H1 (cell line): ENCODE results near the gene TMEM120B. TPM values are rescaled to one million over a fixed set of nuclear protein-coding genes. Genes with fewer than 3 reads are reported as not detected.

ENCODE experiments used
- CTCF ChIA-PET: fragments of 300-600 bp; sonication (Branson Sonifier 250); formaldehyde crosslinking; loops from one replicate; lab custom pipeline; 2021; ENCODE audit not compliant: partially characterized antibody; lab: Charles Lee
- POLR2A ChIA-PET: fragments of 300-600 bp; sonication (Branson Sonifier 250); formaldehyde crosslinking; loops from one replicate; lab custom pipeline; 2021; ENCODE audit warnings: inconsistent platforms; ENCODE audit not compliant: partially characterized antibody; lab: Charles Lee
- DNase-seq, 2 experiments: peaks; one replicate each; pipeline versions ENCODE4 v3.0.0 to v3.0.0-alpha.2; 2010 to 2022; ENCODE audit warnings: low spot score in 2 of 2, low read depth in 1 of 2, mixed read lengths in 1 of 2
- FAIRE-seq: peaks from 2 replicates; lab custom pipeline; 2011; peaks lifted over from hg19 to GRCh38; lab: Jason Lieb, UNC
- H2AFZ ChIP-seq: 2 replicates; pipeline ENCODE4 v1.8.1; 2012; ENCODE audit warnings: low read length, inconsistent platforms
- H2AK5ac ChIP-seq: 2 replicates; pipeline ENCODE4 v1.6.1; 2013; ENCODE audit warnings: low read depth, low read length
- H2BK120ac ChIP-seq: replicated peaks from 2 replicates; pipeline ENCODE3; 2013; ENCODE audit warnings: low read depth, low read length, inconsistent platforms
- H2BK12ac ChIP-seq: 2 replicates; pipeline ENCODE4 v1.6.1; 2013; ENCODE audit warnings: low read depth, low read length
- H2BK15ac ChIP-seq: 2 replicates; pipeline ENCODE4 v1.6.1; 2013; ENCODE audit warnings: low read length
- H2BK20ac ChIP-seq: 2 replicates; pipeline ENCODE4 v1.6.1; 2013; ENCODE audit warnings: low read length
- H2BK5ac ChIP-seq: 2 replicates; pipeline ENCODE4 v1.6.1; 2013; ENCODE audit warnings: low read depth, low read length
- H3K14ac ChIP-seq: 2 replicates; pipeline ENCODE4 v1.6.1; 2013; ENCODE audit warnings: inconsistent platforms; ENCODE audit not compliant: insufficient read length
- H3K18ac ChIP-seq: 2 replicates; pipeline ENCODE4 v1.6.1; 2013; ENCODE audit warnings: low read length; ENCODE audit errors: extremely low read depth
- H3K23ac ChIP-seq: 2 replicates; pipeline ENCODE4 v1.6.1; 2013; ENCODE audit warnings: inconsistent platforms; ENCODE audit not compliant: insufficient read length
- H3K23me2 ChIP-seq: 2 replicates; pipeline ENCODE4 v1.6.1; 2013; ENCODE audit warnings: low read depth, low read length
- H3K27ac ChIP-seq: 2 replicates; pipeline ENCODE4 v1.6.1; 2011; ENCODE audit warnings: low read depth, low read length, inconsistent platforms
- H3K27me3 ChIP-seq, 4 experiments: replicated peaks in 1 of 4; 1 replicate in 1 of 4; 2 replicates in 3 of 4; pipeline versions ENCODE4 v1.6.1 to v1.8.1; 2011 to 2013; ENCODE audit warnings: low read length in 3 of 4, mild to moderate bottlenecking in 3 of 4, inconsistent platforms in 2 of 4, mixed read lengths in 2 of 4, moderate library complexity in 1 of 4; ENCODE audit not compliant: control insufficient read depth in 3 of 4, insufficient read depth in 3 of 4; ENCODE audit errors: extremely low read depth in 1 of 4
- H3K36me3 ChIP-seq, 4 experiments: 2 replicates each; pipeline versions ENCODE4 v1.6.1 to v1.8.1; 2011 to 2013; ENCODE audit warnings: mild to moderate bottlenecking in 4 of 4, low read length in 3 of 4, moderate library complexity in 2 of 4, control low read depth in 1 of 4, inconsistent platforms in 1 of 4; ENCODE audit not compliant: insufficient read depth in 4 of 4, control insufficient read depth in 2 of 4
- H3K4ac ChIP-seq: replicated peaks from 2 replicates; pipeline ENCODE3; 2013; ENCODE audit warnings: low read length, low read depth, mixed read lengths, inconsistent platforms; ENCODE audit not compliant: insufficient read length
- H3K4me1 ChIP-seq, 4 experiments: replicated peaks in 1 of 4; 1 replicate in 1 of 4; 2 replicates in 3 of 4; pipeline versions ENCODE4 v1.6.1 to v1.8.1; 2011 to 2013; ENCODE audit warnings: low read length in 3 of 4, inconsistent platforms in 2 of 4, mixed read lengths in 1 of 4; ENCODE audit not compliant: insufficient read depth in 4 of 4, control insufficient read depth in 3 of 4
- H3K4me2 ChIP-seq, 2 experiments: 2 replicates each; pipeline versions ENCODE4 v1.6.1 to v1.8.1; 2011 to 2013; ENCODE audit warnings: low read depth in 2 of 2, low read length in 2 of 2, control low read depth in 1 of 2, inconsistent platforms in 1 of 2, mild to moderate bottlenecking in 1 of 2; ENCODE audit not compliant: insufficient read depth in 1 of 2
- H3K4me3 ChIP-seq, 4 experiments: fragments of 200-600, 300-600 bp in 1 of 4; sonication (generic), shearing (Covaris generic), sonication (Bioruptor Twin) in 1 of 4; 2 replicates each; pipeline versions ENCODE4 v1.5.1 to v1.8.1; 2011 to 2016; ENCODE audit warnings: low read length in 4 of 4, low read depth in 3 of 4, control low read depth in 2 of 4, inconsistent platforms in 2 of 4, mild to moderate bottlenecking in 2 of 4, mixed read lengths in 1 of 4, moderate library complexity in 1 of 4; ENCODE audit not compliant: insufficient read depth in 2 of 4; ENCODE audit errors: extremely low read depth in 1 of 4
- H3K56ac ChIP-seq: replicated peaks from 2 replicates; pipeline ENCODE3; 2013; ENCODE audit warnings: low read depth, mild to moderate bottlenecking, mixed read lengths, low read length, inconsistent platforms; ENCODE audit not compliant: insufficient read length
- H3K79me1 ChIP-seq: 2 replicates; pipeline ENCODE4 v1.6.1; 2013; ENCODE audit warnings: low read depth, low read length, control low read depth
- H3K79me2 ChIP-seq, 2 experiments: 2 replicates each; pipeline versions ENCODE4 v1.6.1 to v1.8.1; 2012 to 2013; ENCODE audit warnings: low read length in 2 of 2, mild to moderate bottlenecking in 2 of 2, inconsistent platforms in 1 of 2; ENCODE audit not compliant: insufficient read depth in 2 of 2, control insufficient read depth in 1 of 2
- H3K9ac ChIP-seq, 4 experiments: replicated peaks in 1 of 4; 1 replicate in 1 of 4; 2 replicates in 3 of 4; pipeline versions ENCODE4 v1.6.1 to v1.8.1; 2011 to 2013; ENCODE audit warnings: low read depth in 3 of 4, low read length in 3 of 4, control low read depth in 2 of 4, mild to moderate bottlenecking in 2 of 4, moderate library complexity in 2 of 4, inconsistent platforms in 1 of 4; ENCODE audit errors: extremely low read depth in 1 of 4
- H3K9me3 ChIP-seq, 2 experiments: 2 replicates each; pipeline versions ENCODE4 v1.6.1 to v1.8.1; 2012 to 2013; ENCODE audit warnings: mild to moderate bottlenecking in 2 of 2, moderate library complexity in 2 of 2, control low read depth in 1 of 2, inconsistent platforms in 1 of 2, low read depth in 1 of 2, low read length in 1 of 2, mixed read lengths in 1 of 2; ENCODE audit not compliant: insufficient read depth in 2 of 2
- H4K20me1 ChIP-seq, 2 experiments: replicated peaks in 1 of 2; 2 replicates each; pipeline versions ENCODE3 to v1.8.1; 2011 to 2013; ENCODE audit warnings: inconsistent platforms in 2 of 2, low read length in 2 of 2, mild to moderate bottlenecking in 1 of 2; ENCODE audit not compliant: insufficient read depth in 2 of 2, control insufficient read depth in 1 of 2
- H4K5ac ChIP-seq: 2 replicates; pipeline ENCODE4 v1.6.1; 2013; ENCODE audit warnings: low read length, low read depth, mixed read lengths, inconsistent platforms; ENCODE audit not compliant: insufficient read length
- H4K8ac ChIP-seq: 2 replicates; pipeline ENCODE4 v1.8.0; 2013; ENCODE audit warnings: mild to moderate bottlenecking, moderate library complexity, low read length, inconsistent platforms; ENCODE audit not compliant: insufficient read depth; ENCODE audit errors: extremely low read depth
- H4K91ac ChIP-seq: replicated peaks from 2 replicates; pipeline ENCODE3; 2013; ENCODE audit warnings: low read length, mixed read lengths, inconsistent platforms; ENCODE audit not compliant: insufficient read length
- BCL11A ChIP-seq, 2 experiments: IDR thresholded peaks; one replicate each; pipeline ENCODE4 v1.6.1; 2011; ENCODE audit warnings: low read depth in 2 of 2, low read length in 2 of 2, mild to moderate bottlenecking in 2 of 2
- EP300 ChIP-seq, 2 experiments: IDR thresholded peaks; 1 replicate in 1 of 2; 2 replicates in 1 of 2; pipeline ENCODE4 v1.6.1; 2011 to 2012; ENCODE audit warnings: low read depth in 2 of 2, low read length in 2 of 2, mild to moderate bottlenecking in 2 of 2, borderline replicate concordance in 1 of 2, inconsistent platforms in 1 of 2, moderate library complexity in 1 of 2
- GABPA ChIP-seq: IDR thresholded peaks from 2 replicates; pipeline ENCODE4 v1.6.1; 2011; ENCODE audit warnings: mild to moderate bottlenecking, low read length, moderate library complexity, borderline replicate concordance; ENCODE audit not compliant: insufficient read depth
- JUN ChIP-seq: IDR thresholded peaks from 2 replicates; pipeline ENCODE4 v1.6.1; 2011; ENCODE audit warnings: low read depth, mild to moderate bottlenecking, improper control_type of control experiment, low read length
- JUND ChIP-seq: IDR thresholded peaks from 2 replicates; pipeline ENCODE4 v1.6.1; 2011; ENCODE audit warnings: mild to moderate bottlenecking, improper control_type of control experiment, low read length
- KDM1A ChIP-seq: fragments of 200-600, 300-600 bp; sonication (generic); IDR thresholded peaks from 2 replicates; pipeline ENCODE4 v1.7.1; 2016; ENCODE audit warnings: mild to moderate bottlenecking, low read length, borderline replicate concordance
- KDM4A ChIP-seq: IDR thresholded peaks from one replicate; pipeline ENCODE4 v1.7.1; 2012; ENCODE audit warnings: low read depth, mild to moderate bottlenecking, moderate library complexity, low read length, inconsistent platforms; ENCODE audit not compliant: severe bottlenecking
- KDM5A ChIP-seq: fragments of 200-600 bp; IDR thresholded peaks from 2 replicates; pipeline ENCODE4 v1.7.1; 2012; ENCODE audit warnings: mild to moderate bottlenecking, low read length, inconsistent platforms, mixed read lengths
- SUZ12 ChIP-seq: fragments of 200-600 bp; sonication (generic); IDR thresholded peaks from 2 replicates; pipeline ENCODE4 v1.6.1; 2012; ENCODE audit warnings: mild to moderate bottlenecking, inconsistent platforms, low read length, moderate library complexity, mixed read lengths
- TEAD4 ChIP-seq: IDR thresholded peaks from 2 replicates; pipeline ENCODE4 v1.6.1; 2012; ENCODE audit warnings: low read depth, low read length, inconsistent platforms, mixed read lengths
- WGBS, 2 experiments: shearing (Covaris generic) in 1 of 2; methylation state at CpG; one replicate each; pipeline versions ENCODE4 v1.1.6 to v1.1.7; 2013 to 2015; ENCODE audit warnings: low lambda C conversion rate in 2 of 2, mixed read lengths in 2 of 2, inconsistent platforms in 1 of 2, low coverage in 1 of 2, missing lambda C conversion rate in 1 of 2; ENCODE audit not compliant: insufficient replicate concordance in 2 of 2, insufficient coverage in 1 of 2, insufficient read length in 1 of 2; ENCODE audit errors: extremely low coverage in 1 of 2, missing lambda C conversion rate in 1 of 2; 5-methylcytosine and 5-hydroxymethylcytosine counted together
- polyA plus RNA-seq, 7 experiments: library from polyadenylated mRNA; depleted of rRNA in 3 of 7; stranded (reverse) in 5 of 7; unstranded in 2 of 7; fragments of >200 nt in 5 of 7; fragments of 200-250 nt in 2 of 7; gene quantifications; 1 replicate in 5 of 7; 2 replicates in 1 of 7; 4 replicates in 1 of 7; pipeline versions ENCODE4 v1.2.1 to v1.2.3, GENCODE V29; 2011 to 2013; ENCODE audit warnings: missing spikeins in 2 of 7, mixed read lengths in 2 of 7
- total RNA-seq: library from RNA; stranded (reverse); fragmentation: NEBNext Ultra II Directional; extraction: Animal tissue kit (Norgen Biotek cat#: 25700); gene quantifications from 2 replicates; pipeline ENCODE4 v1.2.1, GENCODE V29; 2021

Gene TMEM120B
- total and polyA plus RNA-seq, 2 of the 8 experiments (the other 6 are each of a cell fraction or from before 2014, with no cell fraction given): 22.0 to 29.1 TPM

DNA sequence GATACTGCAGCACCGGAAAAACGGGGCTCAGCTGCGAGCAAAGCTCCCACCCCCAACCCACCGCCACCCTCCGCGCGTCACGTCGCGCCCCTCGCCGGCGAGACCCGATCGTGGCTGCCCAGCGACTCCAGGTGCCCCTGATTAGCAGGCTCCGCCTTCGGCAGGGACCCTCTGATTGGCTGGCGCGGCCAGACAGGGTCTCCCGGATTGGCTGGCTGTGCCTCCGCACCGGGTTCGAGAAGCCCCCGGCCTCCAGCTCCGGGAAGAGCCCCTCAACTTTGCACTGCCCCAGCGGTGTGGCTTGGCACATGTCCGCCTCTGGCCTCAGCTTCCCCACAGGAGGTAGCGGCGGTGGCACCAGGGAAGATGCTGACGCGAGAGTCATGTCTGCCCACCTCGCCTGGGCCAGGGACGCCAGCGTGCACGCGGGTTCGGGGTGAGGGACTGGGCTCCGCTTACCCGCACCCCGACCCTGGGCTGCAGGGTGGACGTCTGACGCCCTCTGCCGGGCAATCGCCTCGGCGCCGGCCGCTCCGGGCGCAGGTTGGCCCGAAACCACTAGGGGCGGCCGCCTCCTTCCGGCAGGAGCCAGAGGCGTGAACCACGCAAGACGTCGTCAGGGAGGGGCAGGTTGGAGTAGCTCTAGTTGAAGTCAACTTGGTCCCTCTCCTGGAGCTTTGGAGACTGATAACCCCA, 81.4 kb downstream of the TMEM120B start:
- Histone ChIP-seq H3K36me3 (peaks cover 0 to 12% (median 3%) of the 10 kb centered on the region in 4 experiments; a peak in 4 of 8 replicates), H3K4ac (no peak overlapping the region), H4K91ac (peak overlapping the region; percentile 97), H3K14ac (no peak overlapping the region), H3K9ac (peak overlapping the region in 2 of 4 experiments; percentile 22 to 38; a peak in 3 of 7 replicates), H3K79me1 (0 out of 2 replicates have a peak, but pooled peaks cover 10% of the 10 kb centered on the region), H3K27ac (no peak overlapping the region), H3K4me2 (peak overlapping the region; percentile 6 to 82), H2AK5ac (no peak overlapping the region), H3K18ac (peak overlapping the region; percentile 76), H3K27me3 (peaks cover 0 to 5% (median 1%) of the 10 kb centered on the region in 4 experiments; a peak in 2 of 7 replicates), H4K8ac (peak overlapping the region; percentile 91; the same call in 1 of the 2 replicates), H2BK12ac (peak overlapping the region; percentile 62), H3K4me1 (peaks cover 11 to 38% (median 24%) of the 10 kb centered on the region in 4 experiments), H3K23ac (no peak overlapping the region), H2BK120ac (no peak overlapping the region), H2BK20ac (no peak overlapping the region), H3K23me2 (peaks cover 6% of the 10 kb centered on the region; the same call in 1 of the 2 replicates), H4K20me1 (peaks cover 18 to 21% of the 10 kb centered on the region in 2 experiments), H2BK15ac (peak overlapping the region; percentile 93; the same call in 1 of the 2 replicates), H3K79me2 (peaks cover 0 to 17% of the 10 kb centered on the region in 2 experiments; a peak in 1 of 4 replicates), H2BK5ac (peak overlapping the region; percentile 95; the same call in 1 of the 2 replicates), H3K9me3 (no peaks in the 10 kb centered on the region), H3K56ac (peak overlapping the region; percentile 91), H4K5ac (peak overlapping the region; percentile 95), H2AFZ (peak overlapping the region; percentile 76; the same call in 1 of the 2 replicates), H3K4me3 (peak overlapping the region; percentile 60 to 91 (median 66))
- DNase-seq (peak; percentile 87 to 98), FAIRE-seq (no peak)
- 3% methylated on average over 56 of the region's 59 CpGs; no CpG with 5 or more reads in 1 of the 2 experiments for WGBS, 2 experiments
- ChIA-PET CTCF (interaction anchor here (0.6 to 18.2 kb wide), 52 partner anchors 14 to 332 kb away, joined by 3 to 363 read pairs (median 4); partner anchors contain the start of genes CFAP251, HPD, PSMD9 and SETD1B), POLR2A (interaction anchor here (0.5 to 34.9 kb wide), 17 partner anchors 6 to 582 kb away, joined by 3 to 958 read pairs (median 5); partner anchors contain the start of genes PSMD9, RHOF and SETD1B)
- TF ChIP-seq KDM4A: peak; percentile 90
- no peak for TF ChIP-seq KDM5A
- TF ChIP-seq TEAD4: 0 out of 2 replicates have a peak, but pooled peaks have one; percentile 2
- no peak for TF ChIP-seq KDM1A
- TF ChIP-seq GABPA: peak; percentile 51; the same call in 1 of the 2 replicates
- no peak for TF ChIP-seq JUN
- TF ChIP-seq EP300 (IDR thresholded peaks at IDR 0.05; ENCODE audit: borderline replicate concordance in 1 of 2, low read depth in 2 of 2, low read length in 2 of 2): peak; percentile 34 to 40; a peak in 2 of 3 replicates
- no peak for TF ChIP-seq SUZ12
- no peak for TF ChIP-seq BCL11A (IDR thresholded peaks at IDR 0.05; ENCODE audit: low read depth in 2 of 2, low read length in 2 of 2)
- 0 out of 2 replicates have a peak, but pooled peaks have one; percentile 56 for TF ChIP-seq JUND
